Upper lobe of left lung (tissue), 6 donors: ENCODE data around the gene RIN3. TPM values are rescaled to one million over a fixed set of nuclear protein-coding genes. Genes with fewer than 3 reads are reported as not detected.

Source experiments
- ATAC-seq, 2 donors: fragments of 200-7000 bp; cut with Tn5 transposase; one replicate each; pipeline ENCODE4 v1.9.1; 2022; ENCODE audit warnings: mild to moderate bottlenecking in 2 of 2, moderate library complexity in 2 of 2; ENCODE audit not compliant: low FRiP score in 2 of 2
- DNase-seq, 2 donors: peaks; one replicate each; pipeline ENCODE4 v3.0.0-alpha.2; 2019 to 2020
- H3K27ac ChIP-seq, 4 donors: fragments of 200-600 bp; sonication (generic); one replicate each; pipeline ENCODE4 v1.5.1; 2016 to 2019
- H3K27me3 ChIP-seq, 4 donors: fragments of 200-600 bp; sonication (generic); one replicate each; pipeline ENCODE4 v1.5.1; 2017 to 2019
- H3K36me3 ChIP-seq, 4 donors: fragments of 200-600 bp; sonication (generic); one replicate each; pipeline ENCODE4 v1.5.1; 2016 to 2019
- H3K4me1 ChIP-seq, 4 donors: fragments of 200-600 bp; sonication (generic); one replicate each; pipeline ENCODE4 v1.5.1; 2018 to 2019
- H3K4me3 ChIP-seq, 4 donors: fragments of 200-600 bp; sonication (generic); one replicate each; pipeline ENCODE4 v1.5.1; 2017 to 2019; ENCODE audit warnings: mild to moderate bottlenecking in 2 of 4, moderate library complexity in 1 of 4
- H3K9me3 ChIP-seq, 4 donors: fragments of 200-600 bp; sonication (generic); one replicate each; pipeline ENCODE4 v1.5.1; 2018 to 2019
- EP300 ChIP-seq, 4 donors: sonication (generic); formaldehyde crosslinking; IDR thresholded peaks; one replicate each; pipeline ENCODE4 v1.5.1; 2017; ENCODE audit warnings: antibody characterized with exemption in 4 of 4, control low read depth in 2 of 4
- POLR2A ChIP-seq, 4 donors: fragments of 450-650 bp; IDR thresholded peaks; one replicate each; pipeline ENCODE4 v1.5.1; 2016 to 2017; ENCODE audit warnings: antibody characterized with exemption in 4 of 4, mild to moderate bottlenecking in 2 of 4
- POLR2AphosphoS5 ChIP-seq, 2 donors: sonication (generic); formaldehyde crosslinking; IDR thresholded peaks; one replicate each; pipeline ENCODE4 v1.5.1; 2017; ENCODE audit warnings: antibody characterized with exemption in 2 of 2
- WGBS, 2 donors: methylation state at CpG; one replicate each; pipeline ENCODE4 v1.1.5; 2017 to 2018; 5-methylcytosine and 5-hydroxymethylcytosine counted together
- total RNA-seq, 6 donors: library from RNA; depleted of rRNA in 4 of 6; stranded (reverse); fragments of >200 nt in 4 of 6; gene quantifications; one replicate each; pipeline versions ENCODE4 v1.1.0 to v1.2.1, GENCODE V29; 2016 to 2021
- TF ChIP-seq, protein P1 (sequence below), 6 experiments: fragments of 450-650 bp in 4 of 6; fragments of 200-600 bp in 2 of 6; sonication (generic) in 2 of 6; IDR thresholded peaks; one replicate each; pipeline ENCODE4 v1.5.1; 2016 to 2019; ENCODE audit warnings: antibody characterized with exemption in 6 of 6
- donor health status: DM: no; HTN: no; CAD: no; lungs with moderate emphysema.
- donor health status: DM: no; HTN: yes; CAD: no; lungs with severe emphysema.

RIN3 gene
- total RNA-seq, 6 donors from 2014 or later, result 19.0 to 88.0 (median 59.7) TPM

DNA sequence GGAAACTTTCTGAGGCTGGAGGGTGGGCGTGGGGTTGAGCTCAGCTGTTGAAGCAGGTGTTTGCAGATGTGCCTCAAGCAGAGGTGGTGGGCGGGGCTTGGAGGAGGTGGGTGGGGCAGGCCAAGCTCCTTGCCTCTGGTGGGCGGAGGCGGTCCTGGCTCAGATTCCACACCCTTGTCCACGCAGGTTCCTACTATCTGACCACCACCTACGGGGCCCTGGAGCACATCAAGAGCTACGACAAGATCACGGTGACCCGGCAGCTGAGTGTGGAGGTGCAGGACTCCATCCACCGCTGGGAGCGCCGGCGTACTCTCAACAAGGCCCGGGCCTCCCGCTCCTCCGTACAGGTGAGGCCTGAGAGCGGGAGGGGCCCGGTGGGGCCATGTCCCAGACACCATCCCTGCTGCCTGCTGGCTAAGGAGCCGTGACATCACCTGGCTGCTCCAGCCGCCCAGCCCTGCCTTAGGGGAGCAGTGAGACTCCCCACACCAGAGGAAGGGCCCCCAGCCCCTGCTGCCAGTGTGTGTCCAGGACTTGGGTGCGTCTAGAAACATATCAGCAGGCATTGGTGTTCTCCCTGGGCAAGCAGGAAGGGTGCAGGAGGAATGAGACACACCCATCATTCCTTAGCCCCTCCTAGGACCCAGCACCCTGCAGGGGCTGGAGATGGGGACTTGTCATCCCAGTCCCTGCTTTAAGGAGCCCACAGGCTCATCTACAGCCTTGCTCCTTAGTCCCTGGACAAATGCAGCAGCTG, 171.4 kb downstream of the RIN3 start:
- WGBS, 2 donors, result 85 to 93% methylated on average over 8 to 11 of the region's 21 CpGs
- ATAC-seq, result no peak

DNA sequence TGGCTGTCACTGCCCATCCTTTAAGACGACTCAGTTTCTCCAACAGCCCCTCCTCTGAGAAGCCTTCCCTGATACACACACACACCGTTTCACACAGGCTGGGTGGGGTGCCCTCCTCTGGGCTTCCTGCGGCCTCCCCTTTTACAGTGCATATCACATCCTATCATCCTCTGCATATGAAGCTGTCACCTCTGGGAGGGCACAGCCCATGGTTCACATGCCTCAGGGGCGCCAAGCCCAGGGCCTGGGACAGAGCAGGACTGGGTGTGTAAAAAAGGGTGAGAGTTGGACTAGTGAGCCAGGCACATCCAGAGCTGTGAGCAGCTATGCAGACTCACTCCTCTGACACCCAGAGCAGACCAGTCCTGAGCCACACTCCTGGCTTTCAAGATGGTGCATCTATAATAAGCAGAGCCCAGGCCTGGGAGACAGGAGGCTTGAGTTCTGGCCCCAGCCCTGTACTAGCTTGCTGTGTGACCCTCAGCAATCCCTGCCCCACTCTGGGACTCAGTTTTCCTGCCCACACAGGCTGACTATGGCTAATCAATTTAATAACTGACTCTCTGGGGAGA, 172.3 kb downstream of the RIN3 start:
- no peaks in the 10 kb centered on the region for H3K9me3 ChIP-seq
- H3K27ac ChIP-seq, result peak overlapping the region in 1 of 4 donors; percentile 4
- no peak overlapping the region for H3K4me3 ChIP-seq
- no peaks in the 10 kb centered on the region for H3K27me3 ChIP-seq
- peaks cover 2 to 76% (median 42%) of the 10 kb centered on the region in 4 donors for H3K36me3 ChIP-seq
- TF ChIP-seq, protein P1, sequence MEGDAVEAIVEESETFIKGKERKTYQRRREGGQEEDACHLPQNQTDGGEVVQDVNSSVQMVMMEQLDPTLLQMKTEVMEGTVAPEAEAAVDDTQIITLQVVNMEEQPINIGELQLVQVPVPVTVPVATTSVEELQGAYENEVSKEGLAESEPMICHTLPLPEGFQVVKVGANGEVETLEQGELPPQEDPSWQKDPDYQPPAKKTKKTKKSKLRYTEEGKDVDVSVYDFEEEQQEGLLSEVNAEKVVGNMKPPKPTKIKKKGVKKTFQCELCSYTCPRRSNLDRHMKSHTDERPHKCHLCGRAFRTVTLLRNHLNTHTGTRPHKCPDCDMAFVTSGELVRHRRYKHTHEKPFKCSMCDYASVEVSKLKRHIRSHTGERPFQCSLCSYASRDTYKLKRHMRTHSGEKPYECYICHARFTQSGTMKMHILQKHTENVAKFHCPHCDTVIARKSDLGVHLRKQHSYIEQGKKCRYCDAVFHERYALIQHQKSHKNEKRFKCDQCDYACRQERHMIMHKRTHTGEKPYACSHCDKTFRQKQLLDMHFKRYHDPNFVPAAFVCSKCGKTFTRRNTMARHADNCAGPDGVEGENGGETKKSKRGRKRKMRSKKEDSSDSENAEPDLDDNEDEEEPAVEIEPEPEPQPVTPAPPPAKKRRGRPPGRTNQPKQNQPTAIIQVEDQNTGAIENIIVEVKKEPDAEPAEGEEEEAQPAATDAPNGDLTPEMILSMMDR (IDR thresholded peaks at IDR 0.05), result no peak
- TF ChIP-seq EP300 (IDR thresholded peaks at IDR 0.05), result no peak
- TF ChIP-seq POLR2AphosphoS5 (IDR thresholded peaks at IDR 0.05), result no peak
- TF ChIP-seq POLR2A (IDR thresholded peaks at IDR 0.05), result no peak
- WGBS, 2 donors, result 96% methylated on average over 3 to 4 of the region's 4 CpGs
- DNase-seq (no peak), ATAC-seq (no peak)
- H3K4me1 ChIP-seq, result peaks cover 11 to 20% (median 16%) of the 10 kb centered on the region in 4 donors

More for the DNA sequence above, 171.4 kb downstream of the RIN3 start:
- H3K4me3 ChIP-seq, result no peak overlapping the region
- peaks cover 13 to 24% (median 19%) of the 10 kb centered on the region in 4 donors for H3K4me1 ChIP-seq
- H3K9me3 ChIP-seq, result no peaks in the 10 kb centered on the region
- no peaks in the 10 kb centered on the region for H3K27me3 ChIP-seq
- TF ChIP-seq POLR2A (IDR thresholded peaks at IDR 0.05) (no peak), EP300 (IDR thresholded peaks at IDR 0.05) (no peak), POLR2AphosphoS5 (IDR thresholded peaks at IDR 0.05) (no peak)
- TF ChIP-seq, protein P1 (IDR thresholded peaks at IDR 0.05), result no peak
- peak in 1 of 2 donors; percentile 75 for DNase-seq
- no peak overlapping the region for H3K27ac ChIP-seq
- peaks cover 2 to 77% (median 44%) of the 10 kb centered on the region in 4 donors for H3K36me3 ChIP-seq

DNA sequence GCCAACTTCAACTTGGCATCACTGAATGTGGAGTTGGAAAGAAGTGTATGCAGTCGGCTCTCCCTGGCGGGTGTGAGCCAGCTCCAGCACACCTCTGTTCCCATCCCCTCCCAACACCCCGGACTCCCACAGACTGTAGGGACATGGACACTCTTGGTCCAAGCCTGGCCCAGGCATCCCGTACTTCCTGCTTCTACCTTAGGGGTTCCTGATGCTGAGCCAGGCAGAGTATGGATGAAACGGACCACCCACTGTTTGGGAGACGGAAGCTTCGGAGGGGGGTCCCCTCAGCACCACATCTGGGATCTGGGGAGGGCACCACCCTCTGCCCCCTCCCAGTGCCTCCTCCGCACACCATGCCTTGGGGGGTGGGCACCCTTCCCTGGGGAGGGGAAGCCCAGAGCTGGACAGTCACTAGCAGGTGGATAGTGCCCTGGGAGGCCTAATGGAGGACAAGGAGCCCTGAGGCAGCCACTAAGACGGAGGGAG, 172.9 kb downstream of the RIN3 start:
- TF ChIP-seq POLR2A (IDR thresholded peaks at IDR 0.05) (no peak), POLR2AphosphoS5 (IDR thresholded peaks at IDR 0.05) (no peak)
- TF ChIP-seq, protein P1 (IDR thresholded peaks at IDR 0.05), result no peak
- H3K4me3 ChIP-seq, result peak overlapping the region in 1 of 4 donors; percentile 53
- no peaks in the 10 kb centered on the region for H3K27me3 ChIP-seq
- ATAC-seq (peak; percentile 1 to 17), DNase-seq (no peak)
- no peaks in the 10 kb centered on the region for H3K9me3 ChIP-seq
- 81 to 85% methylated on average over 6 to 9 of the region's 9 CpGs for WGBS, 2 donors
- peaks cover 2 to 71% (median 42%) of the 10 kb centered on the region in 4 donors for H3K36me3 ChIP-seq
- H3K4me1 ChIP-seq, result peaks cover 5 to 14% (median 10%) of the 10 kb centered on the region in 4 donors
- H3K27ac ChIP-seq, result peak overlapping the region in 1 of 4 donors; percentile 4

DNA sequence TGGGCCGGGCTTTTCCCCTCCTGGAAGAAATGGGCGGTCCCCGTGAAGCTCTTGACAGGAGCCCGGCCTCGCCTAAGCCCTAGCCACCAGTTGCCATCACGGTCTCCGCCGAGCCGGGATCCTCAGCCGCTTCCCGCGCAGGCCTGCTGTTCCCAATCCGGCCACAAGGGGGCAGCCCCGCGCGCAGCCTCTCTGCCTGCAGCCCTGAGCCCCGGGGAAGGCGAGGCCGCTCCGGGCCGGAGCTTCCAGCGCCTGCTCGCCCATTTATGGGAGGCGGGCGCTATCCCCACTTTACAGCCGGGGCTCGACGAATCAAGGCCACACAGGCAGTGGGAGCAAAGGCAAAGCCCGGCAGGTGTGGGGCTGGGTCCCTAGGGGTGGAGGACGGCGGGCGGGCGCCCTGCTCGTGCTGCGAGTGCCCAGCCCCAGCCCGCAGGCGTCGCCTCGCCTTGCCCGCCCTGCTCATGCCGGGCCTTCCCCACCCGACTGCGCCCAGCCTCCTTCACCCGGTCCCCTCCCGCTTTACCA, 173.4 kb downstream of the RIN3 start:
- H3K9me3 ChIP-seq, result no peaks in the 10 kb centered on the region
- H3K4me3 ChIP-seq, result peak overlapping the region in 3 of 4 donors; percentile 47 to 53 (median 48)
- H3K27me3 ChIP-seq, result no peaks in the 10 kb centered on the region
- TF ChIP-seq, protein P1 (IDR thresholded peaks at IDR 0.05), result peak; percentile 92 to 100 (median 98)
- peak in 1 of 2 donors; percentile 34 for TF ChIP-seq POLR2AphosphoS5 (IDR thresholded peaks at IDR 0.05)
- TF ChIP-seq EP300 (IDR thresholded peaks at IDR 0.05), result no peak
- peaks cover 2 to 67% (median 41%) of the 10 kb centered on the region in 4 donors for H3K36me3 ChIP-seq
- peak overlapping the region in 3 of 4 donors; percentile 4 to 47 (median 22) for H3K27ac ChIP-seq
- peaks cover 4 to 16% (median 10%) of the 10 kb centered on the region in 4 donors for H3K4me1 ChIP-seq
- DNase-seq, result peak; percentile 88 to 97
- 31 to 91% methylated on average over 9 to 44 of the region's 45 CpGs for WGBS, 2 donors
- peak; percentile 89 to 92 for ATAC-seq
